ENCODE measurements around the gene F13A1.

The F13A1 gene

GRCh38 chr6:6283746-6284145, 36.7 kb downstream of the F13A1 start:
- Histone ChIP-seq H3K27ac (ENCODE audit: low read depth, low read length) (no peak overlapping the region), H3K27me3 (ENCODE audit: control insufficient read depth, insufficient read depth, low read length) (no peaks in the 10 kb centered on the region), H3K4me1 (ENCODE audit: control insufficient read depth, insufficient read depth, low read length) (no peaks in the 10 kb centered on the region), H3K36me3 (ENCODE audit: control insufficient read depth, insufficient read depth, low read length) (no peaks in the 10 kb centered on the region), H3K4me3 (ENCODE audit: low read depth, low read length) (no peak overlapping the region), H3K9me3 (ENCODE audit: control insufficient read depth, insufficient read depth, low read length) (no peaks in the 10 kb centered on the region), H3K9ac (ENCODE audit: low read depth, low read length) (no peak overlapping the region)

GRCh38 chr6:6282716-6283115, 37.7 kb downstream of the F13A1 start:
- H3K9ac ChIP-seq (ENCODE audit: low read depth, low read length) = no peak overlapping the region
- H3K27ac ChIP-seq (ENCODE audit: low read depth, low read length) = no peak overlapping the region
- H3K4me3 ChIP-seq (ENCODE audit: low read depth, low read length) = no peak overlapping the region
- H3K4me1 ChIP-seq (ENCODE audit: control insufficient read depth, insufficient read depth, low read length) = no peaks in the 10 kb centered on the region
- no peaks in the 10 kb centered on the region for H3K36me3 ChIP-seq (ENCODE audit: control insufficient read depth, insufficient read depth, low read length)
- H3K9me3 ChIP-seq (ENCODE audit: control insufficient read depth, insufficient read depth, low read length) = no peaks in the 10 kb centered on the region
- no peaks in the 10 kb centered on the region for H3K27me3 ChIP-seq (ENCODE audit: control insufficient read depth, insufficient read depth, low read length)

DNA sequence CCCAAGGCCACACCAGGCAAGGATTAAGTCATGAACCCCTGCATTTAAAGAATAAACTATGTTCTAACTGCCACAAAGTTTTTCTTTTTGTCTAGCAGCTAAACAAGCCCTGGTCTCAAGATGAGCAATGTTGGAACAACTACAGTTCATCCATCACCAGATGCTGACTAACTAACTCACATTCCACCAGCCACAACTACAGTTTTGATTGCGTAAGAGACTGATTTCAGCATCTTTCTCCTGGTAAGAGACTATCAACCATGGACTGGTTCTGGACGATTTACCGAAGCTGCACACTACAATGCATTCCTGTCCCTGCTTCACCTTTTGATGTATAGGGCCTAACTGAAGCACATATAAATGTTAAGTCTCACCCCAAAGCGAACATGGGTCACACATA, 43.0 kb downstream of the F13A1 start:
- Histone ChIP-seq H3K9ac (ENCODE audit: low read depth, low read length) (no peak overlapping the region), H3K27ac (ENCODE audit: low read depth, low read length) (no peak overlapping the region), H3K9me3 (ENCODE audit: control insufficient read depth, insufficient read depth, low read length) (no peaks in the 10 kb centered on the region), H3K4me3 (ENCODE audit: low read depth, low read length) (no peak overlapping the region), H3K36me3 (ENCODE audit: control insufficient read depth, insufficient read depth, low read length) (no peaks in the 10 kb centered on the region), H3K27me3 (ENCODE audit: control insufficient read depth, insufficient read depth, low read length) (no peaks in the 10 kb centered on the region), H3K4me1 (ENCODE audit: control insufficient read depth, insufficient read depth, low read length) (no peaks in the 10 kb centered on the region)

DNA sequence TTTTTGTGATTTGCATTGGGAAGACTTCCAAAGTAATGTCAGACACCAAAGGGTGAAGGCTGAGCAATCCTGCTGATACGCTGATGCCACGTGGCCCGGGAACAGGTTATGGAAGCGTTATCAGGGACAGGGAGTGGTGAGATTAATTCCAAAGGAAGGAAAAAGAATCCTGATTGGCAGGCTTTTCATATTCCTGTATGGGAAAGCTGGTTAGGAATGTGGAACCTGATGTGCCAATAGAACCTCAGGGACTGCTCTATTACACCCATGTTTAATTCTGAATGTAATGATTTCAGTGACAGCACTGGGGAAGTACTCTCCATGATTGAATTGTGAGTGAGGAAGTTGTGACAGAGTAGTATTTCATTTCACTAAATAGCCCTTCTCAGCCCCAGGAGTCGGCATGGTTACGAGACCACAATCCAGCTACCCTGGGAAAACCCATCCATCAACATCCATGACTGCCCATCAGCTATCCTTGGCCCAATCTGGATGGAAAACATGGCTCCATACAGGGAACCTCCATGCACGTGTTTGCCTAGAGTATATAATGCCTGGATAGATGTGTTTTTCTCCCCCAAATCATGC, 49.4 kb downstream of the F13A1 start:
- Histone ChIP-seq H3K27me3 (ENCODE audit: control insufficient read depth, insufficient read depth, low read length) (no peaks in the 10 kb centered on the region), H3K4me3 (ENCODE audit: low read depth, low read length) (no peak overlapping the region), H3K9ac (ENCODE audit: low read depth, low read length) (no peak overlapping the region), H3K36me3 (ENCODE audit: control insufficient read depth, insufficient read depth, low read length) (no peaks in the 10 kb centered on the region), H3K4me1 (ENCODE audit: control insufficient read depth, insufficient read depth, low read length) (no peaks in the 10 kb centered on the region), H3K27ac (ENCODE audit: low read depth, low read length) (no peak overlapping the region), H3K9me3 (ENCODE audit: control insufficient read depth, insufficient read depth, low read length) (no peaks in the 10 kb centered on the region)

- H3K4me1 ChIP-seq (ENCODE audit: control insufficient read depth, insufficient read depth, low read length) = peaks cover 6% of the 10 kb centered on the region; the same call in 1 of the 2 replicates
- no peaks in the 10 kb centered on the region for H3K27me3 ChIP-seq (ENCODE audit: control insufficient read depth, insufficient read depth, low read length)
- no peaks in the 10 kb centered on the region for H3K36me3 ChIP-seq (ENCODE audit: control insufficient read depth, insufficient read depth, low read length)
- H3K9ac ChIP-seq (ENCODE audit: low read depth, low read length) = no peak overlapping the region
- H3K27ac ChIP-seq (ENCODE audit: low read depth, low read length) = no peak overlapping the region
- no peak overlapping the region for H3K4me3 ChIP-seq (ENCODE audit: low read depth, low read length)
- H3K9me3 ChIP-seq (ENCODE audit: control insufficient read depth, insufficient read depth, low read length) = no peaks in the 10 kb centered on the region
These were observed 60.2 kb downstream of the F13A1 start for GRCh38 chr6:6260196-6260722.

- Histone ChIP-seq H3K27ac (ENCODE audit: low read depth, low read length) (peak overlapping the region; percentile 13), H3K36me3 (ENCODE audit: control insufficient read depth, insufficient read depth, low read length) (no peaks in the 10 kb centered on the region)
These were observed 63.6 kb downstream of the F13A1 start for GRCh38 chr6:6256886-6257285.

DNA sequence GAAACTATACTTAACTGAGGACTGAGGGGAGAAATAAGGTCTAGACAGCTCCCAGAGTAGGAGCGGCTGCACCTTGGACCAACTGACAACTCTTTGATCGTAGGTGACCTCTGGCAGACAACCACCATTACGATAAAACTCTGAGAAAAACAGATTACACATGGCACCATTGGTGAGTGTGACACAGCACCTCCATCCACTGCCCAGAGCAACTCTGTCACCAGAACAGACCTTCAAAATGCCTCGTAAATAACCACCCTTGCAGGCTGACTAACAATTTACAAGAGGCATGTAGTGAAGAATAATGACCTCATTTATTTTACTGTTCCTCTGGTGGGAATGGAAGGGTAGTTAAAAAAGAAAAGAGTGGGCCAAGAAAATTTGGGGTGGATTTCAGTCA, 64.2 kb downstream of the F13A1 start:
- Histone ChIP-seq H3K4me1 (ENCODE audit: control insufficient read depth, insufficient read depth, low read length) (peaks cover 6% of the 10 kb centered on the region; the same call in 1 of the 2 replicates), H3K27me3 (ENCODE audit: control insufficient read depth, insufficient read depth, low read length) (no peaks in the 10 kb centered on the region), H3K4me3 (ENCODE audit: low read depth, low read length) (no peak overlapping the region), H3K9me3 (ENCODE audit: control insufficient read depth, insufficient read depth, low read length) (no peaks in the 10 kb centered on the region), H3K27ac (ENCODE audit: low read depth, low read length) (no peak overlapping the region), H3K9ac (ENCODE audit: low read depth, low read length) (no peak overlapping the region), H3K36me3 (ENCODE audit: control insufficient read depth, insufficient read depth, low read length) (no peaks in the 10 kb centered on the region)

More at GRCh38 chr6:6256886-6257285, 63.6 kb downstream of the F13A1 start:
- Histone ChIP-seq H3K4me3 (ENCODE audit: low read depth, low read length) (no peak overlapping the region), H3K9me3 (ENCODE audit: control insufficient read depth, insufficient read depth, low read length) (no peaks in the 10 kb centered on the region), H3K4me1 (ENCODE audit: control insufficient read depth, insufficient read depth, low read length) (peaks cover 6% of the 10 kb centered on the region; the same call in 1 of the 2 replicates), H3K9ac (ENCODE audit: low read depth, low read length) (no peak overlapping the region), H3K27me3 (ENCODE audit: control insufficient read depth, insufficient read depth, low read length) (no peaks in the 10 kb centered on the region)

DNA sequence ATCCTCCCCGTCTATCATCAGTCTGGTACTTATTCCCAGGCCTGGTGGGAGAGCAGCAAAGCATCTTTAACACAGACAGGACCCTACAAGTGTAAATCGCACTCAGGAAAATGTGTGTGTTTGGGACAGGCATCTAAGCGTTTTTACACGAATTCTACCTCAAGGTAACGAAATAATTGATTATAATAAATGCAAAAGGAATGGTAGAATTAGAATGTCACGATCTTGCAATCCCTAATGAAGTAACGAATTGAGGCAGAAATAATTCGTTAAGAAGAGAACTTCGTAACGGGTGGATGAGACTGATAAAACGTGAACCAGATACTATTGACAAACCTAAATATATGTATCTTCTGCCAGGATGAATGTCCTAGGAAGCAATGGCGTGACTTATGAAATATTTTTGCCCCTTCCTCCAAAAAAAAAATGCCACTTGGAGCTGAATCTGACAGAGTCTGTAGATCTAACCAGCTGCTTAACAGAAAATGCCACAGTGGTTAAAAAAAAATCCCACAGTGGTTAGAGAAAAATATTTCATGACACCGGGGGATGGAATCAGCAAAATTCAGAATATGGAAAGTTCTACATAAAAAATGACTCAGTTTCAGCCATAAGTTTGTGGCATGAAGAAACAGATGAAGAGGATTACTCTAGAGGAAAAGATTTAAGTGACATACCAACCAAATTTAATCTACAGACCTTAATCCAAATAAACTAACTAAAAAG, 68.7 kb downstream of the F13A1 start:
- H3K27me3 ChIP-seq (ENCODE audit: control insufficient read depth, insufficient read depth, low read length) = no peaks in the 10 kb centered on the region
- no peak overlapping the region for H3K27ac ChIP-seq (ENCODE audit: low read depth, low read length)
- H3K4me1 ChIP-seq (ENCODE audit: control insufficient read depth, insufficient read depth, low read length) = 0 out of 2 replicates have a peak, but pooled peaks cover 3% of the 10 kb centered on the region
- H3K9me3 ChIP-seq (ENCODE audit: control insufficient read depth, insufficient read depth, low read length) = no peaks in the 10 kb centered on the region
- H3K36me3 ChIP-seq (ENCODE audit: control insufficient read depth, insufficient read depth, low read length) = no peaks in the 10 kb centered on the region
- H3K9ac ChIP-seq (ENCODE audit: low read depth, low read length) = no peak overlapping the region
- no peak overlapping the region for H3K4me3 ChIP-seq (ENCODE audit: low read depth, low read length)

- Histone ChIP-seq H3K4me3 (ENCODE audit: low read depth, low read length) (no peak overlapping the region), H3K9me3 (ENCODE audit: control insufficient read depth, insufficient read depth, low read length) (no peaks in the 10 kb centered on the region), H3K4me1 (ENCODE audit: control insufficient read depth, insufficient read depth, low read length) (no peaks in the 10 kb centered on the region), H3K36me3 (ENCODE audit: control insufficient read depth, insufficient read depth, low read length) (no peaks in the 10 kb centered on the region), H3K27ac (ENCODE audit: low read depth, low read length) (no peak overlapping the region), H3K9ac (ENCODE audit: low read depth, low read length) (no peak overlapping the region), H3K27me3 (ENCODE audit: control insufficient read depth, insufficient read depth, low read length) (no peaks in the 10 kb centered on the region)
These were observed 71.8 kb downstream of the F13A1 start for GRCh38 chr6:6248651-6249050.

GRCh38 chr6:6246544-6246943, 73.9 kb downstream of the F13A1 start:
- H3K4me1 ChIP-seq (ENCODE audit: control insufficient read depth, insufficient read depth, low read length) = no peaks in the 10 kb centered on the region
- no peak overlapping the region for H3K27ac ChIP-seq (ENCODE audit: low read depth, low read length)
- H3K27me3 ChIP-seq (ENCODE audit: control insufficient read depth, insufficient read depth, low read length) = no peaks in the 10 kb centered on the region
- H3K36me3 ChIP-seq (ENCODE audit: control insufficient read depth, insufficient read depth, low read length) = no peaks in the 10 kb centered on the region
- H3K9me3 ChIP-seq (ENCODE audit: control insufficient read depth, insufficient read depth, low read length) = no peaks in the 10 kb centered on the region
- H3K4me3 ChIP-seq (ENCODE audit: low read depth, low read length) = no peak overlapping the region
- no peak overlapping the region for H3K9ac ChIP-seq (ENCODE audit: low read depth, low read length)

GRCh38 chr6:6244624-6245023, 75.8 kb downstream of the F13A1 start:
- H3K36me3 ChIP-seq (ENCODE audit: control insufficient read depth, insufficient read depth, low read length) = no peaks in the 10 kb centered on the region
- no peak overlapping the region for H3K27ac ChIP-seq (ENCODE audit: low read depth, low read length)
- no peak overlapping the region for H3K4me3 ChIP-seq (ENCODE audit: low read depth, low read length)
- H3K27me3 ChIP-seq (ENCODE audit: control insufficient read depth, insufficient read depth, low read length) = no peaks in the 10 kb centered on the region
- no peak overlapping the region for H3K9ac ChIP-seq (ENCODE audit: low read depth, low read length)
- H3K9me3 ChIP-seq (ENCODE audit: control insufficient read depth, insufficient read depth, low read length) = no peaks in the 10 kb centered on the region
- no peaks in the 10 kb centered on the region for H3K4me1 ChIP-seq (ENCODE audit: control insufficient read depth, insufficient read depth, low read length)
